Progenitor cell of endocrine pancreas (in vitro differentiated cells): ENCODE data around the gene APC2. TPM values are rescaled to one million over a fixed set of nuclear protein-coding genes. Genes with fewer than 3 reads are reported as not detected.
A peak's percentile ranks its signal among the peaks of the same experiment; 100 is the strongest.

Source experiments
- DNase-seq: peaks from one replicate; pipeline ENCODE4 v3.0.0; 2021; ENCODE audit warnings: low spot score; ENCODE audit not compliant: unreplicated experiment
- H3K27ac Mint-ChIP-seq: 2 replicates; pipeline ENCODE4 v1.8.0; 2021; ENCODE audit warnings: mild to moderate bottlenecking, moderate library complexity, mixed read lengths
- H3K27me3 Mint-ChIP-seq: 2 replicates; pipeline ENCODE4 v1.8.0; 2021; ENCODE audit warnings: mixed read lengths
- H3K36me3 Mint-ChIP-seq: 2 replicates; pipeline ENCODE4 v1.8.0; 2022; ENCODE audit warnings: mixed read lengths; ENCODE audit not compliant: insufficient read depth
- H3K4me1 Mint-ChIP-seq: 2 replicates; pipeline ENCODE4 v1.8.0; 2021; ENCODE audit warnings: low read depth, mixed read lengths
- H3K4me3 Mint-ChIP-seq: 2 replicates; pipeline ENCODE4 v1.8.0; 2021; ENCODE audit warnings: low read depth, mild to moderate bottlenecking, moderate library complexity, mixed read lengths
- H3K9me3 Mint-ChIP-seq: 2 replicates; pipeline ENCODE4 v1.8.0; 2021; ENCODE audit warnings: low read depth, mixed read lengths
- total RNA-seq: library from RNA; stranded (reverse); gene quantifications from 2 replicates; pipeline ENCODE4 v1.2.1, GENCODE V29; 2021
- TF ChIP-seq, protein P1 (sequence below): fragments of 200-600 bp; sonication (generic); IDR thresholded peaks from one replicate; pipeline ENCODE4 v1.5.0; 2021; ENCODE audit warnings: antibody characterized with exemption, mild to moderate bottlenecking; ENCODE audit not compliant: unreplicated experiment

The APC2 gene
- total RNA-seq, 1 donor from 2014 or later = 5.8 TPM

DNA sequence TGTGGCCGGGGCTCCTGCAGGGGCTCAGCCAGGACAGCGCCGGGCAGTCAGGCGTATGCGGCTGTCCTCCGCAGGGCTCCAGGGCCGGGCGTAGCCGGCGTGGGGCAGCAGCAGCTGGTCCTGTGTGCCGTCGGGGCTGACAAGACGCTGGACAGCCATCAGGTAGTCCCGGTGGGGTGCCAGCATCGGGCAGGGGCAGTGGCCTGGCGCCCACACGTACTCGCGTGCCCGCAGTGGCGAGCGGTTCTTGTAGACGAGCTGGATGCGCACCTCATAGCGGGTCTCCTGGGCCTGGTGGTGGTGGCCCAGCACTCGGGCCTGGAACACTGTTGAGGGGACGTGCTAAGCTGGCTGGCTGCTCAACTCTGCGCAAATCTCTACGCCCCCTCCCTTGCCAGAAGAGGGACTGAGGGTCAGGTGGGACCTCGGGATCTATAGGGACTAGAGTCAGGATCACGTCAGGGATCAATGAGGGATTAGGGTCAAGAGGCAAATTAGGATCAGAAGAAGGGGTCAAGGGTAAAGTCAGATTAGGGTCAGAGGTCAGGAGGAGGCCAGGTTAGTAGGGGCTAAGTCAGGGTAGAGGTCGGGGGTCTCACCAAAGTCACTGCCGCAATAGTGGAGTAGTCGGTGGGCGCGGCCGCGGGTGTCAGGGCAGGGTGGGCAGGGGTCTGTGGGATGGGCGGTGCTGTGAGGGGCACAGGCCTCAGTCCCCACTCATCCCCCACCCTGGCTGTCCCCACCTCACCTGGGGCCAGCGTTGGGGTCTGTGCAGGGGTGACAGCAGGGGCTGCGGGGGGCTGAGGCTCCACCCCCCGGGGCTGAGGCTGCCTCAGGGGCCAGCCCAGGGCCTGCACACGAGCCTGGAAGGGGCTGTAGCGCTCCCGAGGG, 56.3 kb downstream of the APC2 start:
- Mint-ChIP-seq H3K4me3 (no peak overlapping the region), H3K4me1 (peaks cover 4% of the 10 kb centered on the region), H3K36me3 (peaks cover 2% of the 10 kb centered on the region), H3K9me3 (no peaks in the 10 kb centered on the region), H3K27me3 (peaks cover 38% of the 10 kb centered on the region), H3K27ac (no peak overlapping the region)
- DNase-seq = no peak
- TF ChIP-seq, protein P1, sequence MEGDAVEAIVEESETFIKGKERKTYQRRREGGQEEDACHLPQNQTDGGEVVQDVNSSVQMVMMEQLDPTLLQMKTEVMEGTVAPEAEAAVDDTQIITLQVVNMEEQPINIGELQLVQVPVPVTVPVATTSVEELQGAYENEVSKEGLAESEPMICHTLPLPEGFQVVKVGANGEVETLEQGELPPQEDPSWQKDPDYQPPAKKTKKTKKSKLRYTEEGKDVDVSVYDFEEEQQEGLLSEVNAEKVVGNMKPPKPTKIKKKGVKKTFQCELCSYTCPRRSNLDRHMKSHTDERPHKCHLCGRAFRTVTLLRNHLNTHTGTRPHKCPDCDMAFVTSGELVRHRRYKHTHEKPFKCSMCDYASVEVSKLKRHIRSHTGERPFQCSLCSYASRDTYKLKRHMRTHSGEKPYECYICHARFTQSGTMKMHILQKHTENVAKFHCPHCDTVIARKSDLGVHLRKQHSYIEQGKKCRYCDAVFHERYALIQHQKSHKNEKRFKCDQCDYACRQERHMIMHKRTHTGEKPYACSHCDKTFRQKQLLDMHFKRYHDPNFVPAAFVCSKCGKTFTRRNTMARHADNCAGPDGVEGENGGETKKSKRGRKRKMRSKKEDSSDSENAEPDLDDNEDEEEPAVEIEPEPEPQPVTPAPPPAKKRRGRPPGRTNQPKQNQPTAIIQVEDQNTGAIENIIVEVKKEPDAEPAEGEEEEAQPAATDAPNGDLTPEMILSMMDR = no peak

DNA sequence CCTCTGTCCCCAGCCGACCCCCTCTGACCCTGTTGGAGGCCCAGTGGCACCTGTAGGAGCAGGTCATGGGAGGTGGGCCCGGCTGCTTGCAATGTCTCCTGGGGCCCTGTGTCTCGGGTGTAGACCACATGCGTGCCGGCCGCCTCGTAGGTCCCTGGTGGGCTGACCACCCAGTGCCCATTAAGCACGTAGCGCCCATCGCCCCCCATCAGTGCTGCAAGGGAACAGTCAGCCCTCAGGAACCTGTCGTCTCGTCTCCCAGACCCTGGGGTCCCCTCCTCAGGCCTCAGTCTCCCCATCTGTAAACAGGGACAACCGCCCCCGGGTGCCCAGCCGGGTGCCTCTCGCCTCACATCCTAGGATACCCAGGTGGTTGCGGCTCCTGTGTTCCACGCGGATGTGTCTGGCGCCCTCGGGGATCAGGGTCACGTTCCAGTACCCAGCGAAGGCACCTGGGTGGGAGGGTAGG, 57.3 kb downstream of the APC2 start:
- Mint-ChIP-seq H3K4me1 (peaks cover 3% of the 10 kb centered on the region), H3K4me3 (no peak overlapping the region), H3K36me3 (peaks cover 2% of the 10 kb centered on the region), H3K27ac (no peak overlapping the region), H3K9me3 (no peaks in the 10 kb centered on the region), H3K27me3 (peaks cover 40% of the 10 kb centered on the region)
- TF ChIP-seq, protein P1 = no peak
- DNase-seq = no peak

DNA sequence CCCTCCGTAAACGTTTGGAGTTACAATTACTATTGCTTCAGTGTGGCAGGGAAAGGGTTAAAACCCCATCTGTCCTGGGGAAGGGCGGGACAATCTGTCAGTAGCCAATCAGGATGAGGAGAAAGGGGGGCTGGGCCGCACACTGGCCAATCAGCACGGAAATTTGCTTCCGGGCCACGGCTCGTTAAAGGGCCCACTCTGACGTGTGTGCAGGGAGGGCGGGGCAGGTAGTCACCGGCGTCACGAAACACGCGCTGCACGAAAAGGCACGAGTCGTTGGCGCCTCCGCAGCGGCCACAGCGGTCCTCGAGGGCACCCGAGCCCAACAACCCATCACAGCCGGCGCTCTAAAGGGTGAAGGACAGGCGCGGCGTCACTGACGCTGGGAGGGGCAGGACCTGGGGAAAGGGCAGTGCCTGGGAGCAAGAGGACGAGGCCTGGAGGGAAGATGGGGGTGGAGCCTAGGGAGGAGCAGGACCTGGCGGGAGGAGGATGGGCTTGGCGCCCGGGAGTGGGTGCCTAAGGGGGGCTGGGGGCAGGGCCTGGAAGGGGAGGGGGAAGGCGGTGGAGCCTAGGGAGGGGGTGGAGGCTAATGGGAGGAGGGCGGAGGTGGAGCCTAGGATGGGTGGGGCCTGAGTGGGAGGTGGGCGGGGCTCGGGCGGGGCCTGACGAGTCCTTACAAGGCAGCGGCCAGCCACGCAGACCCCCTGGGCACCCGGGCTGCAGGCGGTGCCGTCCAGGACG, 58.0 kb downstream of the APC2 start:
- TF ChIP-seq, protein P1 = no peak
- peak; percentile 82 for DNase-seq
- H3K4me1 Mint-ChIP-seq = peaks cover 3% of the 10 kb centered on the region
- peak overlapping the region; percentile 93 for H3K27ac Mint-ChIP-seq
- H3K4me3 Mint-ChIP-seq = peak overlapping the region; percentile 81
- peaks cover 38% of the 10 kb centered on the region for H3K27me3 Mint-ChIP-seq
- H3K36me3 Mint-ChIP-seq = peaks cover 2% of the 10 kb centered on the region
- H3K9me3 Mint-ChIP-seq = no peaks in the 10 kb centered on the region

DNA sequence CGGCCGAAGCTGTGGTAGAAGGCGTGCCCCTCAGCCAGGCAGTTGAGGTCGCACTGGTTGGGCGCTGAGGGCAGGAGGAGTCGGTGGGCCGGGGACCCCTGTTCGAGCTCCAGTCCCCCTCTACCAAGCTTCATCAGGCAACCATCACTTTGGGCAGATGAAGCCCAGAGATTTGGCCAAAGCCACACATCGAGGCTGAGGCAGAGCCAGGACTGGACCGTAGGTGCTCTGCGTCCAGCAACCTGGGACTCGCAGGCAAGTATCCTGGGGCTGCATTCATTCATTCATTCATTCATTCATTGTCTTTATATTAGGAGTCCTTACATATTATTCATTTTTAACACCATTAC, 58.6 kb downstream of the APC2 start:
- no peak overlapping the region for H3K4me3 Mint-ChIP-seq
- no peak overlapping the region for H3K27ac Mint-ChIP-seq
- TF ChIP-seq, protein P1 = no peak
- H3K9me3 Mint-ChIP-seq = no peaks in the 10 kb centered on the region
- peaks cover 35% of the 10 kb centered on the region for H3K27me3 Mint-ChIP-seq
- peaks cover 3% of the 10 kb centered on the region for H3K4me1 Mint-ChIP-seq
- no peak for DNase-seq
- H3K36me3 Mint-ChIP-seq = peaks cover 2% of the 10 kb centered on the region

GRCh38 chr19:1509602-1510441, 59.9 kb downstream of the APC2 start:
- Mint-ChIP-seq H3K9me3 (no peaks in the 10 kb centered on the region), H3K4me3 (no peak overlapping the region), H3K27me3 (peaks cover 34% of the 10 kb centered on the region), H3K27ac (no peak overlapping the region), H3K36me3 (peaks cover 2% of the 10 kb centered on the region), H3K4me1 (peaks cover 3% of the 10 kb centered on the region)
- TF ChIP-seq, protein P1 = no peak
- no peak for DNase-seq
